Mammary epithelial cell (primary cell): ENCODE measurements around the gene CREB3L2.

Experiments
- CTCF ChIP-seq, 2 donors: IDR thresholded peaks in 1 of 2; conservative IDR thresholded peaks in 1 of 2; 2 replicates each; pipeline ENCODE4 v1.5.1; 2011 to 2012; ENCODE audit warnings: inconsistent platforms in 2 of 2, low read length in 2 of 2, mild to moderate bottlenecking in 2 of 2, control low read depth in 1 of 2, low read depth in 1 of 2; ENCODE audit not compliant: insufficient read depth in 1 of 2; ENCODE audit errors: extremely low read depth in 1 of 2
- EZH2 ChIP-seq: IDR thresholded peaks from 2 replicates; pipeline ENCODE4 v1.6.1; 2012; ENCODE audit warnings: low read length, inconsistent platforms, borderline replicate concordance

DNA sequence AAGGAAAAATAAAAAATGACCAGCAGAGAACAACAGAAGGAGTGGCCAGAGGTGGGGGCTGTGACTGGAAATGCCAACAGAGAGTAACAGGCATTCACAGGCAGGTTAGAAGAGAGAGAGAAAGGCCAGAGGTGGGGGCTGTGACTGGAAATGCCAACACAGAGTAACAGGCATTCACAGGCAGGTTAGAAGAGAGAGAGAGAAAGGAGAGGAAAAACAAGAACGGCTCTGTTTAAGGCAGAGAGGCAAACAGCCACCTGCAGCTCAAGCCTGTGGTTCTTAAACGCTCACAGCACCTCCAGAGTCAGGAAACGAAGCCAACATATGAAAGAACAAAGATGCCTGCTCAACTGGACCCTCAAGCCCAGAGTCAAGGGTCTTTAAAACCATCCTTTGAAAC lies 115.6 kb downstream of the CREB3L2 start:
- no peak for TF ChIP-seq CTCF (conservative IDR thresholded peaks at IDR 0.05 in 1 of 2, IDR thresholded peaks at IDR 0.05 in 1 of 2; ENCODE audit: extremely low read depth in 1 of 2, insufficient read depth in 1 of 2, low read depth in 1 of 2, low read length in 2 of 2)
- TF ChIP-seq EZH2, result no peak
